HG03108 (cell line): ENCODE results near the gene MYMK.

Source experiments
- ATAC-seq: cut with Tn5 transposase; IDR thresholded peaks from one replicate; pipeline ENCODE4 v1.9.1; 2021; ENCODE audit warnings: moderate library complexity; ENCODE audit not compliant: unreplicated experiment

Gene MYMK

DNA sequence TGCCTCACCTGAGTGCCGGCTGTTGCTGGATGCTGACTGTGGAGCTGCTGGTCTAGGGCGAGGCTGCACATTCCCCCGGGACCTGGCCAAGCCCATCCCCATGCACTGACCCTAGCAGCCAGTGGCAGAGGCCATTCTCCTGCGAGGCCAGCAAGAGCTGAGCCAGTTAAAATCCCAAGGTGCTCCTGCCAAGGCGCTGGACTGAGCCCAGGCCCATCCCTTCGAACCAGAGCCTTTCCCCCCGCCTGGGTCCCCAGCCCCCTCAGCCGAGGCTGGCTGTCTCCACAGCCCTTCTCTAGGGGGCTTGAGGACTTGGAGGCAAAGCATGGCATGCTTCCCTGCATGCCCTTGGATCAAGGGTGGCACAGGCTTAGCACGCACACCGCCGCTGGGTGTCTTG, 11.3 kb upstream of the MYMK start:
- no peak for ATAC-seq

- ATAC-seq = no peak
Measured at GRCh38 chr9:133535306-133535877, 10.6 kb upstream of the MYMK start.

DNA sequence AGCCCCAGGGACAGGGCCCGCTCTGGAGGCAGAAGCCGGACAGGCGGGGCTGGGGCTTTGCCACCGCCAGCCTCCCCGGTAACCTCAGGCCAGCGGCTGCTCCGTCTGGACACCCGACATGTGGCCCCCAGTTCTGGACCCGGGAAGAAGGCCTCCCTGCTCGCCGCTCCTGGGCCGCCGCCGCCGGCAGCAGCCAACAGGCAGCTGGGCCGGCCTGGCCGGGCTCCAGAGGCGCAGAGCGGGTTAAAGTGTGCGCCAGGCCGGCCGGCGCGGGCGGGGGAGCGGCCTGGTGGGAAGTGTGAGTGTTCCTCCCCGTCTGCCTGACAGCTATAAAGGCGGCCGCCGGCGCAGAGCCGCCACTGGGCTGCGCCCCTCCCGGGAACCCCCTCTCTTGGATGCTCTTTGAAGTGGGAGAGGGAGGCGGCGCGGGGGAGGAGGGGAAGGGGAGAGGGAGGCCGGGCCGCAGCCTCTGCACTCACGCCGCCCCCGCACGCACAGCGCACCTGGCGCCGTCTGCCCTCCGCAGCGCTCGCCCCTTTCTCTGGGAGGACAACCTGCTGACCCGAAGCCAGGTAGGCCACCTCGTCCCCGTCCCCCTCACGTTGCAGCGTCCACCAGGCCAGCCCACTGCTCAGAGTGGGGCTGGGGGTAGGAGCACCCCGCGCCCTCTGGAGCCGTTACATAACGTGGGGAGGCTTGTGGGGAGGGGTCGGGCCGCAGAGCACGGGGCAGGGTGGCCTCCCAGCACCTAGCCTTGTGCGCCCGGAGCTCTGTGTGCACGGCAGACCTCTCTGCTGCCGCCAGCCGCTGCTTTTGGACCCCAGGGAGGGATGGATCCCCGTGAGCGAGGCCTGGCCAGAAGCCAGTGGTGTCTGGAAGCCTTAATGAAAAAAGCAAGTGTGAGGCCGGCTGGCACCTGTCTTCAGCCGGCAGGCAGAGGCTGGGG, 9.9 kb upstream of the MYMK start, which contains the start of gene ADAMTSL2:
Gene ADAMTSL2 (plus strand): TSS at position 359 of the 946 bp plus-strand sequence. CDS start 2,009 bp downstream, outside the sequence.
- ATAC-seq = no peak

DNA sequence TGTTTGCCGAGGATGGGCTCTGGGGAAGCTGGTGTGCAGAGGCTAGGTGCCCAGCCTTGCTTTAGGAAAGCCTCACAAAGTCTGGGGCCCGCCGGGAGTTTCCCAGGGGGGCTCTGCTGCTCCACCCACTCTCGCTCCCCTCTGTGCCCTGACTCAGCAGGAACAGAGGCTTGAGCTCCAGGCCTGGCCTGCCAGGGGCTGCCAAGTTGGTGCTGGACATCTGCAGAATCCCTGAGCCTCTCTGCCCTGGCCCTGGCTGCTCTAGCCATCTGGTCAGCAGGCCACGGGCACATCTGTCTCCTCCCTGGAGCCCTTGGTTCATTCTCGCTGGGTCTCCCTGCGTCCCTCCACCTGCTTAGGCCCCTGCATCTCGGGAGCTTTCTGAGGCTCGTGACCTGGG, 9.1 kb upstream of the MYMK start:
- ATAC-seq = no peak

DNA sequence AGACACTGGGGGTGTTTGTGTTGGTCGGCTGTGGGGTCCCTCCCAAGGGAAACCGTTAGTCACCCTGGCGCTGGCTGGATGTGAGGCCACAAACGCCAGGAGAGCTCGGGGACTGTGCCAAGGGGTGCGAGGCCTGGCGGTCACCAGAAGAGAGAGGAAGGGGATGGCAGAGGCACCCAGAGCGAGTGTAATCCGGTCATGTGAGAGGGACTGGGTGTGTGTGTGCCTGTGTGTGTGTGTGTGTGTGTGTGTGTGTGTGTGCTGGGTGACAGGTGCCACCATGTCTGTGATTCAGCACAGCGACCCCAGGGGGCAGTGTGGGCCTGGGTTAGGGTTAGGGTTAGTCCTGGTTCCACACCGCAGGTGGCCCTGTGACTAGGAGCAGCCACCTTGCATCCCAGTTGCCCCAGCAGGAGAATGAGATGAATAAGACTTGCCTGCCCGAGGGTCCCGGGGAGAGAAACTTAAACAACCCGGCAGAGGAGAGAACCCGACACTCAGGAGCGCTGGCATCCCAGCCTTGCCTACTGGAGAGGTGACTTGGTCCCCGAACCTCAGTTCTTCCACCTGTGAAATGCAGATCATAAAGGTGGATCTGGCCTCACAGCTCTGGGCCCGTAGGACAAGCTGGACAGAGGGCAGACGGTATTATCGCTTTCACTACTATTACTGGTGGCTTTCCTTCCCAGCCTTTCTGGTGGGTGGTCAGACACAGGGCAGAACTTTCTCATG, 8.3 kb upstream of the MYMK start:
- no peak for ATAC-seq

DNA sequence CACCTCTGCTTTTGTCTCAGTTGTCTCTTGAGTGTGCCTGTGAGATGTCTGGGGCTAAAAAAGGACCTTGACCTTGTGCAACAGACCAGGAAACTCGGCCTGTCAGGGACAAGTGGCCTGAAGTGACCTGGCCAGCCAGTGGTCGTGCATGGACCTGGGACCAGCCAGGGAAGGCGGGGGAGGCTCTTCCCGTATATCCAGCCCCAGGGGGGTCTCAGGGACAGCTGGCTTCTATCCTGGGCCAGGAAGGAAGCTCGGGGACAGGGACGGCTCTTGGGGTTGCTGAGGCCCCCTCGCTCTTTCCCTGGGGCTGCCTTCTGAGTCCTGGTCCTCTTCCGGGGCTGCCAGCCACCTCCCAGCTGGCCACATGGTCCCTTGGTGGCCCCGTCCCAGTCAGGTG, 6.5 kb upstream of the MYMK start:
- ATAC-seq = no peak

DNA sequence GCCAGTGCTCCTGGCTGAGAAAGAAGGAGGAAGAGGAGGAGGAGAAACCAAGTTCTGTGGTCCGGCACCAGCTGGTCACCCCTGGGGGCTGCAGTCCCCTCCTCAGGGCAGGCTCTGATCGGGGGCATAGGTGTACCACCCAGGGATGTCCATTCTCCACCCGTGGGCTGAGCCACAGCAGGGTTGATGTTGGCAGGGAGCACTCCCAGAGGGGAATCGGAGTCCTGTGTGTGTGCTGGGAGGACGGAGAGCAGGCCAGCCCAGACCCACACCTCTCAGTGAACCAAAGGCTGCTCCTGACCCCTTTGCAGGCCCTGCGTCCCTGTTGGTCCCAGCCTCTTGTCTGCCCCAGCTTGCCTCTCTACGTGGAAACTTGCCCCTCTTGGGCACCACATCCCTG, 5.1 kb upstream of the MYMK start:
- no peak for ATAC-seq

DNA sequence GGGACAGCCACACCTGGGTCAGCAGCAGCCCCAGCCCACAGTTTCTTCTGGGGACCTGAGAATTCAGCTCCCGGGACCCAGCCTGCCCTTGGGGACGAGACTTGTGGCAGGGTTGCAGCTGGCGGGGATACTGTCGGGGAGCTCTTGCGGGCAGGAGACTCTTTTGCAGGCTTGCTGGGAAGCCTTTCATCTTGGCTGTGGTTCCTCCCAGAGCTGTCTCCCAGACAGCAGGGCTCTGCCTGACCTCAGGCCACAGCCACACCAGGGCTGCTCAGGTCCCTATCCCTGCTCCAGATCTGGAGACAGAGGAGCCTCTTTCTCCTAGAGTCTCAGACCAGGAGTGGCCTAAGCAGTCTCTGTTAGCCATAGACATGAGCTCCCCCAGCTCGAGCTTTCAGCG, 4.7 kb upstream of the MYMK start:
- no peak for ATAC-seq

GRCh38 chr9:133528876-133529241, 4.1 kb upstream of the MYMK start:
- no peak for ATAC-seq

DNA sequence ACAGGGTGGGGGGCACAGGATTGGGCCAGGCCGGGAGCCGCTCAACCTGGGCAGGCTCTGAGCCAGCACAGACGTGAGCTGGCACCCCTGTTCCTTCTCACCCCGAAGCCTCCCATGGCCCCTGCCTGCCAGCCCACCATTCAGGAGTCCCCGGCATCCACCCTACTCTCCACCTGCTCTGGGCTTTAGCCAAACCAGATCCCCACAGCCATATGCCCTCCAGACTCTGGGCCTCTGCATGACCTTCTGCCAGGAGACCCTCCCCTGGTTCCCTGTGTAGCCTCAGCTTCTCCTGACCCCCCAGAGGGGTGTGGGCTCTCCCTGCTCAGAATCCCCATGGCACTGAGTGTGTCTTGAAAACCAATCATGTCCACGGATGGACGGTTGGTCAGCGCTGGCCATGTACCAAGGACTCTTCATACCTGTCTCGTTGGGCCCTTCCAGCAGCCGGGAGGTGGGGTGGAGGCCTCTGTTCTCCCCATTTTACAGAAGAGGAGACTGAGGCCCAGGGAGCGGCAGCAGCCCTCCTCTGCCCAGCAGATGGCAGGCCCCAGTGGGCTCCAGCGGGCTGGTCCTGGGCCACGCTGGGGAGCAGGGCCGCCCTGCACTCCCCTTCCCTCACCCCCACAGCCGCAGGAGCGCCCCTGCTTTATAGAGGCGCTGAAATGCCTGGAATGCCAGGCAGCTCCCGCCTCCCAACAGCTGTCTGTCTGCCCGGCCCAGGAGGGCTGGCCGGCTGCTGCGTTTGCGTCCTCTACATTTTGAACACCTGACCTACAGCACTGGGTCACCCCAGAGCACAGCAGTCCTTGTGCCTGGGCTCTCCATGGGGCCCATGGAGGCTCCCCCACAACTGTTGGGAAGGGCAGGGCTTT, 3.5 kb upstream of the MYMK start:
- ATAC-seq = no peak

DNA sequence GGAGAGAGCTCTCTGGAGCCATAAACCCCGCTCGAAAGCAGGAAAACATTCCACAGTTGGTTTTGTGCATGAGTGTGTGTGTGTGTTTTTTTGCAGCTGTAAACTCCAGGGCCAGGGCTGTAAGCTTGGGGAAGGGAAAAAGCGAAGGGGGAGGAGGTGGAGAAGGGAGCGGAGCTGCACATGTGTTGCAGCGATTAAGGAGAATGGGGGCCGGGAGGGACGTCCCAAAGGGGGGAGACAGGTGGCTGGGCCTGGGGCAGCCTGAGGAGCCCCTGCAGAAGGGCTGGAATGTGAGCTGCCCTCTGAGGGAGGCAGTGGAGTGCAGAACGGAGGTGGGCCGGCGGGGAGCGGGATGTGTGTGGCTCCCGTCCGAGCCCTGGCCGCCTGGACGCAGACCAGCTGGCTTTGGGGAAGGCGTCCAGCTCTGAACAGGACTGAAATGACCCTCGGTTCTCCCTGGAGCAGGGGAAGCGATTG, 2.7 kb upstream of the MYMK start:
- ATAC-seq = no peak

DNA sequence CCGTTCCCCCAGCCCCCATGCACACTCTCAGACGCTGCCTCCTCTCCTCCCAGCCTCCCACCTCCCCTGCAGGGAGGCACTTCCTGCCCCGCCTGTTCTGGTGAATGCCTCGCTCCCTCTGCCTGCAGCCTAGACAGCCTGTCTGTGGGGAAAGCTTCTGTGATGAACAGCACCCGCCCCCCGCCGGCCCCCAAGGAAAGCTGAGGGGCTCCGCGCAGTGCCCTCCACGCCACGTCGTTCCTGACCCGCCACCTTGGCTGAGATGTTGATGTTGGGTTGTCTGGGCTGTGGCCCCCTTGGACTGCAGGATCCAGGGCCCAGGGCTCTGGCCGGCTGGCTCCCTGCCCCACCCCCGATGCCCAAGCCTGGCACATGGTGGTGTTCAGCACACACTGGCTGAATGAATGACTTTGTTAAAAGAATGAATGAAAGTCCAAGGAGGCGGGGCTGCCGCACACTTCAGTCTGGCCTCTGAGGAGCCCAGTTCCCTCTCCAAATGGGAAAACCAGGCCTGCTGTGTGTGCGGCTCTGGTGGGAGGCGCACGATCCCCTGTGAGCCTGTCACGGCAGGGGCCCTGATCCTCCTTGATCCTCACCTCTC, 2.1 kb upstream of the MYMK start:
- no peak for ATAC-seq

GRCh38 chr9:133525677-133526076, 918 bp upstream of the MYMK start:
- no peak for ATAC-seq

- ATAC-seq = no peak
Measured at GRCh38 chr9:133524146-133524545, 613 bp downstream of the MYMK start.

DNA sequence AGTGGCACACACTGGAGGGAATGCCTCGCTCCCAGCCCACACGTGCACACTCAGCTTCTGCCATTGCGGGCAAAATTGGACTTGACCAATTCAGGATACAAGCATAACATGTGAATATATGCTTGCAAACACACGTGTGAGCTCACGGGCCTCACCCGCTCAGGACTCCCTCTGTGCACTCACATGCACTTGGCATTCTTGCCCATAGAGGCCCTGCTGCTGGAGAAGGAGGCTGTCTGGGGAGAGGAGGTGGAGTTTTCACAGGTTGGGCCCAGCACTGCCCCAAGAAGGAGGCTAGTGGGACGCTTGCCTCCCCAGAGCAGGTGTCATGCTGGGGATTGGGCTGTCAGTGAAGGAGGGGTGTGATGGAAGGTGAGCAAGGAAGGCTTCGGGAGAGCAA, 1.7 kb downstream of the MYMK start:
- ATAC-seq = no peak

- ATAC-seq = no peak
Measured at GRCh38 chr9:133522073-133522910, 2.5 kb downstream of the MYMK start.

- ATAC-seq = no peak
Measured at GRCh38 chr9:133521122-133522072, 3.4 kb downstream of the MYMK start.

DNA sequence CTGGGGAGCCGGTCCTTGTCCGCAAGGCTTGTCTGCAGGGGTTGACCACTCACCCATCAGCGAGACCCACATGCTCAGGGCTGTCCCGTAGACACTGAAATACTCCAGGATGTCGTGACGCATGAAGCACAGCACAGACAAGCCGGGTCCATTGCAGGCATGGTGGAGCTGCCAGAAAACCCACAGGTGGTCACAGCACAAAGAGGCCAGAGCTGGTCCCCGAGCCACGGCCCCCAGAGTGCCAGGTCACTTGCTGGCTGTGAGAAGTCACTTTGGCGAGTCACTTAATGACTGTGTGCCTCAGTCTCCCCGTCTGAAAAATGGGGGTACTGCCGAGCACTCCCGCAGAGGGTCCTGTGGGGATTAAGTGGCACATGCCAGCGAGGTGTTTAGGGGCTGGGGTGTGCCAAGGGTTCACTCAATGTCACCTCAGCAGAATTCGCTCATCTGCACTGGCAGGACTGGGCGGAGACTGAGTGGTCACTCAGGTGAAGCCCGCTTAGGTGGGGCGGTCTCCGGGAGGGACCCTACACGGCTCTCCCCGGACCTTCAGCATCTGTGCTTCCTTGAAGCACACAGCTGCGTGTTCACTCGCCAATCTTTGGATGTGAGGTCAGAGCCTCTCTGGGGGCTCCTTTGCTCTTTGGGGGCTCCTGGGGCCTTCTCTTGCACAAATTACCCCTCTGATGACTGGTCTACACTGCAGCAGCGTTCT, 4.5 kb downstream of the MYMK start:
- no peak for ATAC-seq
